GM21360 (cell line): Measurements from ENCODE around the gene TMEM212.

Source experiments
- ATAC-seq: cut with Tn5 transposase; IDR thresholded peaks from one replicate; pipeline ENCODE4 v1.9.1; 2021; ENCODE audit warnings: mild to moderate bottlenecking, moderate library complexity; ENCODE audit not compliant: unreplicated experiment

The TMEM212 gene

DNA sequence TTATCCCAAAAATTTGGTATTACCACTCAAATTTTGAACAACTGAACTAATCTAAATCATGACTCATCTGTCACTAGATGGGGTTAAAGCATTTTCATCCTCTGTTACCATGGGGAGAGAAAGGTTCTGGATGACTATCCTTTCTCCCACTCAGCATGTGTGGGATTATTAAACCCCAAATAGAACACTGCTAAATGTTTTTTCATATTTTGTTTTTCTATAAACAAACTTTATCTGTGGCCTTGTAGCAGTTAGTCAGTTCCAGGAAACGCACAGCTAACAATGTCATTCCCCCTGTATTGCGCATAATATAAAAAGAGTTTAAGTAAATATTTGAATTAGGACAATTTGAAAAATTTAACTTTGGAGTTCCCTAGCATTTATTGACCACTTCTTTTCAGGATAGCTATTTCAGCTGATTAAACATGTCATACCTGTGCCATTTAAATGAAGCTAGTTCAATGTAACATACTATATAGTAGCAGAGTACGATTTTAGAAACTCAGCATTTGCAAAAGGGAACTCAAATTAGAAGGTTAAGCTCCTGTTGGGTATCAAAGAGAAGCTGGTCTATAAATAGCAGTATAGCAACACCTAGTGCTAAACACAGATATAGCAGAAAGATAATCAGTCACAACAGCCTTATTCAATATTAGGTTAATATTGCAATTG lies 9.2 kb upstream of the TMEM212 start:
- no peak for ATAC-seq

DNA sequence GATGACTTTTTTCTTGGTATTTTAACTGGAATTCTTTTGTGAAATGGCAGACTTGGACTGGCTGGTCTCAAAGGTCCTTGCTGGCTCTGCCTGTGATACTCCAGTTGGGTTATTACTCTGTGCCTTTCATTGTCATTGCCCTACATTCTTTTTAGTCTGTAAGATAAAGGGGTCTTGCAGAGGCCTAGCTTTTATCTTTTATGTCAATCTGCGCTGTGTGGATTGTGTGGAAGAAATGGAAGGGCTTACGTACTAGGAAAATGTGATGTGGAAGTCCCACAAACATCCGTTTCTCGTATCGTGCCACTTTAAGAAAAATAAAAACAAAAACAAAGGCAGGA lies 8.7 kb upstream of the TMEM212 start:
- no peak for ATAC-seq

DNA sequence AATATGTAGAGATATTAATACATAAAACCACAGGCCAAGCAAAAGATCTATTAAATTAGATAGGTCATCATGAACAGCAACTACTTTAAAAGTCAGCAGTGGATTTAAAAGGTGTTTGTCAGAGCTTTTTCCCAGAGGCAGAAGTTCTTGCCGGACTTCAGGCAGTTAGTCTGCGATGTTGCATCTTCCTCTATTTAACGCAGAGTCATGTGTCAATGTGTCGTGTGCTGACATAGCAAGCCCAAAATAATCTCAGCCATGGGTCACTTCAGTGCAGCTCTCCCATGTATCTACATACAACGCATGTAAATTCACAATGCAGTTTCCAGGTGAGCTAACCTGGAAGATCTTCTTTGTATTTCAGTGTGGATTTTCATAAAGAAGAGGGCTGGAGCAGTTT lies 8.0 kb upstream of the TMEM212 start:
- no peak for ATAC-seq

DNA sequence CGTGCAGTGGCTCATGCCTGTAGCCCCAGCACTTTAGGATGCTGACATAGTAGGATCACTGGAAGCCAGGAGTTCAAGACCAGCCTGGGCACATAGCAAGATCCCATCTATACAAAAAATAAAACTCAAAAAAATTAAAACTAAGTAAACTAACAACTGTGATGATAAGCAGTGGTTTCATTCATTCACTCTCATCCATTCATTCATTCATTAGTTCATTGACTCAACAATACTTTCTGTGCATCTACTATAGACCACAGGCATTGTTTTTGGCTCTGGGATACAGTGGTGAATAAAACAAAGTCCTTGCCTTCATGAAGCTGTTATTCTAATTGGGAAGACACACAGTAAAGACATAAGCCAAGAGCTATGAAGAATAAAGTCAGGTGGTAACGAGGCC lies 7.5 kb upstream of the TMEM212 start:
- ATAC-seq: no peak

DNA sequence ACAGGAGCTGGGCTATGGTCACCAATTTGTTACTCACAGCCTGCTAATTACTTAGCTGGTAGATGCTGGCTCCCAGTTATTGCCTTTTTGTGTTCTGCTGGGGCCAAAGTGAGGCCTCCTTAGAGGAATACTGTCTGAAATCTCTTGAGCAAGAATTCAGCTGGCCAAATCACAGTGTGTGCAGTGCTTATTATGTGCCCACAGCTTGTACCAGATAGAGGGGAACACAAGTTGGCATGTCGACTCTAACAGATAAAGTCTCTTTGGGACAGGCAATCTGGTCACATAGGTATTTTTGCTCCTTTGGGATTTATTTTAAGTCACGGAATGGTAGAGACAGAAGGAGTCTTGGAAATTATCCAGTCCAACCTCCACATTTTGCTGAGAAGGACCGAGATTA lies 6.3 kb upstream of the TMEM212 start:
- ATAC-seq: no peak

DNA sequence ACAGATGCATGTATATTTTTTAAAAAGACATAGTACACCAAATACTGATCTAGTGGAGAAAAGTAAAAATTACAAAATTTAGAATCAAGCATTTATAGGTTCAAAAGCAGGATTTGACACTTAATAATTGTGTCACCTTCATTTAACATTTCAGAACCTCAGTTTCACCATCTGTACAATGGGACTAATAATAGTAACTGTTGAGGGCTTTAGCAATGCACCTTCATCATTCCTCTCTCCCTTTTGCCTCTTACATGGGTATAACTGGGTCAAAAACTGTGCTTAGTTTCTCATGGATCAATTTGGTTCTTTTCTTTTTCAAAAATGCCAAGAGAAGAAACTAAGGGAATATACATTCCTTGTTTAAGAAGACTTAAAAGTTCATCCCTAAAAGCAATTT lies 5.5 kb upstream of the TMEM212 start:
- no peak for ATAC-seq

DNA sequence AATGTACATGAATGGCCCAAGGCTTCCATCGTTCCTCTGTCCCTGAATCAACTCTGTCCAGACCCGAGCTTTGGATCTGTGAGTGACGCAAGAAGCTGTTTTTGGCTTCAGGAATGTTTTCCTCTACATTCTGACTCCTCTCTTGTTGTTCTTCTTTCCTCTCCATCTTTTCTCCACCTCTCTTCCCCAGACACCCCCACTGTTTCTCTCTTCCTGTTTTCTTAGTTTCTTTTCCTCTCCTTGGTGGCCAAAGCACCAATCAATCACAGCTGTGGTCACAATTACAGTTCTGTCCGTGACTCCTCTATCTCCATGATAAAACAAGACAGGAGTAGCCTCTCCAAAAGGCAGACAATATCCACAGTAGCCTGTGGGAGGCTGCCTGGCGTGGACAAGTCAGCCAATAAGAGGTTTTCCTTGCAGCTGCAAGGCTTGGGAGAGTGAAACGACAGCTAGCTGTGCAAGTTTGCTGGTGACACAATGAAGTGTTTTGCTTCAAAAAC lies 4.9 kb upstream of the TMEM212 start:
- ATAC-seq: no peak

DNA sequence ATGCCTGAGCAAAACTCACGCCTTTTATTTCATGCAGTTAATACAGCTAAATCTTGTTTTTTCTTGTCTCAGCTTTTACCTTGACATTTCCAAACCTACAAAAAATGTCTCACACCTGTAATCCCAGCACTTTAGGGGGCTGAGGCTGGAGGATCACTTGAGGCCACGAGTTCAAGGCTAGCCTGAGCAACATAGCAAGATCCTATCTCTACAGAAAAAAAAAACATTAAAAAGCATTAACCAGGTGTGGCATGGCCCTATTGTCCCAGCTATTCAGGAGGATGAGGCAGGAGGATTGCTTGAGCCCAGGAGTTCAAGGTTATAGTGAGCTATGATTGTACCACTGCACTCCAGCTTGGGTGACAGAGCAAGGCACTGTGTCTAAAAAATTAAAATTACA lies 3.9 kb upstream of the TMEM212 start:
- ATAC-seq: no peak

DNA sequence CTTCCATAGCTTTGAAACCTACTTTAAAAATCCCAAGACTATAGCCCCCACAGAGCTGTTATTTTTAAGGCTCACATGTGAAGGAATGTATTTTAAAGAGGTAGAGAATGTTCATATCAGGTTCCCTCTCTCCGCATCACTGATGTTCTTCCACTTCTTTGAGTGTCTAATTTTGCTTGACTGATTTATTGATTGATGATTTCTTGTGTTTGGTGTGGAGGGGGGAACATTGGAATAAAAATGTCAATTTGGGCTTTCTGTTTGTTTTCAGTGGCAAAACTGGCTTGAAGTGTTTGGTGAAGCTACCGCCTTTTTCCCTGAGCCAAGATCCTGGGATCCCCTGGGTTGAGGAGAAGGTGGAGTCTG lies 2.7 kb upstream of the TMEM212 start:
- ATAC-seq: no peak

GRCh38 chr3:171840811-171841619 lies 2.1 kb upstream of the TMEM212 start:
- no peak for ATAC-seq

DNA sequence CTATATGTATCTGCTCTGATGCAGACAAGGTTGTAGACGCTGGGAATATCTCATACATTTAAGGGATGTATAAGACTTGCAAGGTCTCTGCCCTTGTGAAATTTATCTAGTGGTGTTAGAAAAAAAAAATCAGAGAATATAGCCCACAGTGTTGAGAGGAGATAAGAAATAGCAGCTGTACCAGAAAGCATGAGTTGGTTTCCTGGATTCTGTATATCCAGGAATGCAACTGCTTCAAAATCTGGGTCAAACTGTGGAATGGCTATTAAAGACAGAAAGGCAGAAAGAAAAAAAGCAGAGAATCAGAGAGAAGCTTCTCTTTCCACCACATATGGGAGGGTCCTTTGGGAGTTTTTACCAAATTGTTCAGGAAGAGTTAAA lies 1.5 kb upstream of the TMEM212 start:
- no peak for ATAC-seq

DNA sequence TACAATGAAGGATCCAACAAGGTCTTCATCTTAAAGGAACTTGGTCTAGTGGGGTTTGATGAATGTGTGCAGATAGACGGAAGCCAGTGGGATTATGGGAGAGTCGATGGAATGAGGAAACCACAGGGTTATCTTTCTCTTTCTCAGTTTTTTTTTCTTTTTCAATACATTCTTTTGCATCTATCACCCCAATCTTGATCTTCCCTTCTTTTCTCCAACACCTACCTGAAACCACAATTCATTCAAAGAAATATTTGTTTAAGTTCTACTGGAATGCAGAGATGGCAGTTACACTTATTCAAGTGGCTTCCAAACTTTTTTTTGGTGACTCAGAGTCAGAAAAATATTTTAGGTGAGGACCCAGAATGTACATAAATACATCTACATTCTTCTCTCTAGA lies 1.7 kb downstream of the TMEM212 start:
- ATAC-seq: no peak

DNA sequence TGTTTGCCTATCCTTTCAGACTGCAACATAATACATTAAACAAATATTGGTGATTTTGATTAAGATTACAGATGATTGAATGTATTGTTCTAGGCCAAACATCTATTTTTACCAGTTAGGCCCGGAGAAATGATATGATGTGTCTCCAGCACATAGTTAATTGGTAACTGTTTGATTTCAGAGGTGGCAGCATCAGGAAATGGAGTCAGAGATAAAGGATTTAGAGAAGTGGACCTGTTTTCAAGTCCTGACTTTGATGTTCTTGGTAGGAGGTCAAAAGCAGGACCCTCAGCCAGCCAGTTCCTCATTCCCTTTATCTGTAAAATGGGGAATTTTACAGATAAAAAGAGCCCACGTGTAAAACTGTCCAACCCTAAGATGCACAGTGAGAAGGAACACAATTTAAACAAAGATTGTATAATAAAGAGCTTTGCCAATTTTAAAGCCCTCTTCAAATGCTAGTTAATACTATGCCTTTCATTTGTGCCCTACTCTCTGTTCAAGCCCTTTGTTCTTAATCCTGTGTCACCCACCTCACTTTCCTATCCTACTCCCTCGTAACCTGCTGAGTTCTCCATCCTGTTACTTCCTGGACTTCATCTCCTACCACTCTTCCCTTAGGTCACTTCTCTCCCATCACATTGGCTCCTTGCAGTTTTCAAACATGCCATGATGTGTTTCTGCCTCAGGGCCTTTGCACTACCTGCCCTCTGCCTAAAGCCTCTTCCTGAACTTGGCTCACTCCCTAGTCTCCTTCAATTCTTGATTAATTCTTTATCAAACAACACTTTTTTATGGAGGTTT lies 2.5 kb downstream of the TMEM212 start:
- ATAC-seq: no peak

GRCh38 chr3:171846597-171846996 lies 3.4 kb downstream of the TMEM212 start:
- ATAC-seq: peak; percentile 99

DNA sequence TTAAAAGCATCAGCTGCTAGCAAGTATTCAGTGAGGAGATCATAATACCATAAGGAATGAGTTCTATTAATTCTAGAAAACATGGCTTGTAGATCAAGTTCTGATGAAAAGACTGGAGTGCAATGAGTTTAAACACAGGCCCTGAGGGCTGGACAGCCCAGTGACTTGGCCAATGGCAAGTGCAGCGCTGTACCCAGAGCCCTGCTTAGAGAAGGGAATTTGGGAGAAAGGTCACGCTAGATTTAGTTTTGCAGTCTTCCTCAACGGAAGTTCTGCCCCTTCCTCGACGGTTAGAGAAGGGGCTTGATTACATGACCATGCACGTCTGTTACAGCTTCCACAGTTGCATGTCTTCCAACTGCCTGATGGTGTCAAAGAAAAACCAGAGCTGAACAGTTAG lies 4.0 kb downstream of the TMEM212 start:
- no peak for ATAC-seq

DNA sequence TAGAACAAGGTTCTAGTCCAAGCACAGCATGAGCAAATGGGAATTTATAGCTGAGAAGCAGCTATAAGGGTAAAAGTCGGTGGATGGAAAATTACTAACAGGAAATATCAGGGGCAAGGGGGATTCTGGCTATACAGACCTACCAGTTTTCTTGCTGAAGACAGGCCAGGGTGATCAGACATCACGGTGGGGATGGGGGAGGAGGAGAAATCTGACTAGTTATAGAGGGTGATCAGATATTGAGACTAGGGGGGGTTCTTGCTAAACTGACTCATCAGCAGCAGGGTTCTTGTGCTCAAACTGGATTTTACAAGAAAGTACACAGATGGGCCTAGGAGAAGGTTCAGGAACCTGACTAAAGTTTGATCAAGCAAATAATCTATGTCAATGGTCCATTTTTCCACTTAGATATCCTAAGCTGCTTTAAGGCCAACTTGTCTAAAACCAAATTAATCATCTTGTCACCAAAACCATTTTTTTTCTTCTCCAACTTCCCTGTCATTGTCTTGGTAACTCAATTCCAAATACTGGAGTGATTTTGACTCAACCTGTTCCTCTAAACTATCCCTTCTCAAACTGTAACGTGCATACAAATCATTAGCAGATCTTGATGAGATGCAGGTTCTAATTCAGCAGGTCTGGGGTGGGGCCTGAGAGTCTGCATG lies 4.6 kb downstream of the TMEM212 start:
- no peak for ATAC-seq

DNA sequence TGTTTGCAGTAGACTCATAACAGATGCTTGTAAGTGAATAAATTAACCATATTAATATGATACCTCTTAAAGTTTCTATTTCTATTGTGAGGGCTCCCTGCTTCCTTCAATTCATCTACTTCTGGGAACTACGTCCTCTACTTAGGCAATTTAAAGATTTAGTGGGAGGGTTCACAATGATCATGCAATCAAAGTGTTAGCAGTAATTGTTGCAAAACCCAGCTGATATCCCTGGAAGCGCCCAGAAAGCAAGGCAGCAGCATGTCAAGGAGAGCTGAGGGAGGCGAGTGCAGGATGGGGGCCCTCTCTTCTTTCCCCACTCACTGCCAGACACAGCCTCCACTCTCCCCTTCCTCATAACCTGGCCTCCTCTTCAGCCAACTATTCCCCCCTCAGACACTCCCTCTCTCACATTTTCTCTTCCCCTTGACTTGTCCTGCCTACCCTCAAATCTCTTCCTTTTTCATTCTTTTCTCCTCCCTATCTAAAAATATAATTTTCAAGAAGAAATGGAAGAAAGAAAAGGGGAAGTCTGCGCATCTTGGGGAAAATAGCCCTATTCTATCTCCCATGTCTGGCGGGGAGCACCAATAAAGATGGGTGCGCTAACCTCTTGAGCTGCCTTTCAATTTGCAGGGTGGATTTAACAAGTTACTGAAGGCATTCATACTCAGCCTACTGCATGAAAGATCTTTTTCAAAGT lies 6.6 kb downstream of the TMEM212 start:
- ATAC-seq: no peak

- no peak for ATAC-seq
Measured at GRCh38 chr3:171850320-171850959, 7.3 kb downstream of the TMEM212 start.

- no peak for ATAC-seq
Measured at GRCh38 chr3:171850960-171851659, 8.0 kb downstream of the TMEM212 start.

GRCh38 chr3:171851660-171852058 lies 8.5 kb downstream of the TMEM212 start:
- ATAC-seq: no peak
